Smooth muscle cell (in vitro differentiated cells): Measurements from ENCODE around the gene VPREB1. TPM values are rescaled to one million over a fixed set of nuclear protein-coding genes. Genes with fewer than 3 reads are reported as not detected.
"Not testable (repeated sequence)": the region's sequence is repeated elsewhere in the genome, so short reads cannot be mapped to it uniquely, and the experiment has no call there.

ENCODE experiments used
- DNase-seq: peaks from one replicate; lab custom pipeline; 2025; ENCODE audit not compliant: unreplicated experiment; lab: John Stamatoyannopoulos, UW
- H2AFZ ChIP-seq: fragments of 200-600 bp; sonication (generic); 2 replicates; pipeline ENCODE4 v1.6.0; 2016; ENCODE audit warnings: antibody characterized with exemption, low read depth, mild to moderate bottlenecking
- H3F3A ChIP-seq: fragments of 200-600 bp; sonication (generic); 2 replicates; pipeline ENCODE4 v1.6.0; 2017; ENCODE audit warnings: antibody characterized with exemption, low read depth
- H3K27ac ChIP-seq: fragments of 200-600 bp; sonication (generic); 2 replicates; pipeline ENCODE4 v1.5.1; 2016; ENCODE audit warnings: low read depth, mild to moderate bottlenecking
- H3K27me3 ChIP-seq: fragments of 200-600 bp; sonication (generic); 2 replicates; pipeline ENCODE4 v1.6.1; 2016; ENCODE audit warnings: low read depth, mild to moderate bottlenecking
- H3K36me3 ChIP-seq: fragments of 200-600 bp; sonication (generic); 2 replicates; pipeline ENCODE4 v1.5.1; 2016; ENCODE audit warnings: low read depth
- H3K4me1 ChIP-seq: fragments of 200-600 bp; sonication (generic); 2 replicates; pipeline ENCODE4 v1.5.1; 2016; ENCODE audit warnings: low read depth
- H3K4me2 ChIP-seq: fragments of 200-600 bp; sonication (generic); 2 replicates; pipeline ENCODE4 v1.6.0; 2016; ENCODE audit warnings: mild to moderate bottlenecking
- H3K4me3 ChIP-seq: fragments of 200-600 bp; sonication (generic); 2 replicates; pipeline ENCODE4 v1.5.1; 2016; ENCODE audit warnings: mild to moderate bottlenecking
- H3K79me2 ChIP-seq: fragments of 200-600 bp; sonication (generic); 2 replicates; pipeline ENCODE4 v1.6.0; 2016; ENCODE audit warnings: low read depth, mild to moderate bottlenecking
- H3K9ac ChIP-seq: fragments of 200-600 bp; sonication (generic); 2 replicates; pipeline ENCODE4 v1.6.0; 2016; ENCODE audit warnings: low read depth
- H3K9me3 ChIP-seq: fragments of 200-600 bp; sonication (generic); replicated peaks from 2 replicates; pipeline ENCODE4 v1.5.1; 2016; ENCODE audit warnings: low read depth
- H4K20me1 ChIP-seq: fragments of 200-600 bp; sonication (generic); 2 replicates; pipeline ENCODE4 v1.6.0; 2016; ENCODE audit warnings: low read depth
- CTCF ChIP-seq: fragments of 200-600 bp; sonication (generic); IDR thresholded peaks from 2 replicates; pipeline ENCODE4 v1.5.1; 2017; ENCODE audit warnings: borderline replicate concordance, mild to moderate bottlenecking, antibody characterized with exemption; ENCODE audit not compliant: insufficient read depth, poor library complexity, severe bottlenecking
- WGBS: methylation state at CpG from one replicate; pipeline ENCODE4 v1.1.7; 2016; ENCODE audit warnings: low lambda C conversion rate; 5-methylcytosine and 5-hydroxymethylcytosine counted together
- polyA plus RNA-seq: library from polyadenylated mRNA; unstranded; fragments of >200 nt; fragmentation: Nextera tagmentation; extraction: Ambion mirVana; gene quantifications from 2 replicates; pipeline ENCODE4 v1.2.1, GENCODE V29; 2016
- total RNA-seq: library from RNA; depleted of rRNA; stranded (reverse); fragments of >200 nt; gene quantifications from 2 replicates; pipeline ENCODE4 v1.2.3, GENCODE V29; 2014

VPREB1 gene
- total and polyA plus RNA-seq, 2 experiments from 2014 or later, result not detected

- H2AFZ ChIP-seq, result no peak overlapping the region
- H3F3A ChIP-seq, result no peaks in the 10 kb centered on the region
- no peak for TF ChIP-seq CTCF
- no peaks in the 10 kb centered on the region for H3K4me1 ChIP-seq
- no peak for DNase-seq
- H3K4me2 ChIP-seq, result no peak overlapping the region
- peaks cover 79% of the 10 kb centered on the region for H3K27me3 ChIP-seq
- no peaks in the 10 kb centered on the region for H3K79me2 ChIP-seq
- no peak overlapping the region for H3K9ac ChIP-seq
- no peaks in the 10 kb centered on the region for H3K36me3 ChIP-seq
- H3K4me3 ChIP-seq, result no peak overlapping the region
- no peak overlapping the region for H3K27ac ChIP-seq
- WGBS, result 64% methylated on average over 9 of the region's 9 CpGs
- no peaks in the 10 kb centered on the region for H3K9me3 ChIP-seq
- H4K20me1 ChIP-seq, result no peaks in the 10 kb centered on the region
Measured at GRCh38 chr22:22246706-22247105, 2.1 kb downstream of the VPREB1 start.

- 57% methylated on average over 3 of the region's 3 CpGs for WGBS
- Histone ChIP-seq H3K79me2 (no peaks in the 10 kb centered on the region), H3K4me1 (no peaks in the 10 kb centered on the region), H3K4me3 (no peak overlapping the region), H3K27me3 (peaks cover 57% of the 10 kb centered on the region), H3K27ac (no peak overlapping the region), H3K4me2 (no peak overlapping the region), H3F3A (no peaks in the 10 kb centered on the region), H3K36me3 (no peaks in the 10 kb centered on the region), H3K9ac (no peak overlapping the region), H3K9me3 (no peaks in the 10 kb centered on the region), H2AFZ (no peak overlapping the region), H4K20me1 (no peaks in the 10 kb centered on the region)
- no peak for TF ChIP-seq CTCF
- no peak for DNase-seq
Measured at GRCh38 chr22:22248878-22249277, 4.3 kb downstream of the VPREB1 start.

- H3K4me1 ChIP-seq, H3K4me2 ChIP-seq, H3K9ac ChIP-seq, H3K4me3 ChIP-seq, H3K36me3 ChIP-seq, H3K79me2 ChIP-seq, H3K9me3 ChIP-seq, H2AFZ ChIP-seq, H3K27ac ChIP-seq, H4K20me1 ChIP-seq, DNase-seq, H3F3A ChIP-seq: not testable (repeated sequence)
- WGBS, result 78% methylated on average over 6 of the region's 8 CpGs
- peaks cover 39% of the 10 kb centered on the region for H3K27me3 ChIP-seq
Measured at GRCh38 chr22:22250651-22251050, 6.1 kb downstream of the VPREB1 start.

- H3K9me3 ChIP-seq, DNase-seq, H3K27ac ChIP-seq, H2AFZ ChIP-seq, H3K36me3 ChIP-seq, H4K20me1 ChIP-seq, H3K9ac ChIP-seq, H3K4me1 ChIP-seq, H3K79me2 ChIP-seq, H3F3A ChIP-seq, H3K4me3 ChIP-seq, H3K4me2 ChIP-seq, H3K27me3 ChIP-seq: not testable (repeated sequence)
- 77% methylated on average over 13 of the region's 13 CpGs for WGBS
Measured at GRCh38 chr22:22256133-22256532, 11.5 kb downstream of the VPREB1 start.

GRCh38 chr22:22258597-22259415 is 14.2 kb downstream of the VPREB1 start:
- not testable (repeated sequence) for H3K4me1 ChIP-seq, H3K4me3 ChIP-seq, H3K79me2 ChIP-seq, H3K4me2 ChIP-seq, H3F3A ChIP-seq, DNase-seq, H3K9ac ChIP-seq, H4K20me1 ChIP-seq, H3K27me3 ChIP-seq, H3K9me3 ChIP-seq, H3K27ac ChIP-seq, H2AFZ ChIP-seq, H3K36me3 ChIP-seq
- WGBS, result 76% methylated on average over 7 of the region's 7 CpGs

GRCh38 chr22:22260169-22260568 is 15.6 kb downstream of the VPREB1 start:
- H3K9me3 ChIP-seq, H4K20me1 ChIP-seq, H3K36me3 ChIP-seq, H3K27ac ChIP-seq, H3K9ac ChIP-seq, H3K4me1 ChIP-seq, H3K79me2 ChIP-seq, H3K4me2 ChIP-seq, H3K4me3 ChIP-seq, H3F3A ChIP-seq, DNase-seq, H2AFZ ChIP-seq, H3K27me3 ChIP-seq: not testable (repeated sequence)
- 91% methylated on average over 2 of the region's 2 CpGs for WGBS

- H3K4me3 ChIP-seq, H4K20me1 ChIP-seq, H3K9me3 ChIP-seq, H3K27me3 ChIP-seq, H3K27ac ChIP-seq, H2AFZ ChIP-seq, H3K4me1 ChIP-seq, H3K79me2 ChIP-seq, DNase-seq, H3K4me2 ChIP-seq, H3K36me3 ChIP-seq, H3F3A ChIP-seq, H3K9ac ChIP-seq: not testable (repeated sequence)
- 83% methylated on average over 4 of the region's 4 CpGs for WGBS
Measured at GRCh38 chr22:22260586-22260985, 16.0 kb downstream of the VPREB1 start.
